K562 (cell line): ENCODE data around the gene SYF2. TPM values are rescaled to one million over a fixed set of nuclear protein-coding genes. Genes with fewer than 3 reads are reported as not detected.
"Not testable (repeated sequence)": the region's sequence is repeated elsewhere in the genome, so short reads cannot be mapped to it uniquely, and the experiment has no call there.

Experiments used
- CREB1 ChIP-seq, 2 experiments: sonication (generic) in 1 of 2; formaldehyde crosslinking in 1 of 2; IDR thresholded peaks; 2 replicates each; pipeline versions ENCODE4 v1.6.1 to v1.8.0; 2012 to 2022; ENCODE audit warnings: inconsistent platforms in 1 of 2, mild to moderate bottlenecking in 1 of 2, missing genetic modification reagents in 1 of 2, moderate library complexity in 1 of 2
- CREM ChIP-seq: IDR thresholded peaks from 2 replicates; pipeline ENCODE4 v1.6.1; 2014; ENCODE audit warnings: antibody characterized with exemption, low read depth
- CTBP1 ChIP-seq: fragments of 450-650 bp; IDR thresholded peaks from 2 replicates; pipeline ENCODE4 v1.6.1; 2016; ENCODE audit warnings: borderline replicate concordance
- FOXM1 ChIP-seq, 2 experiments: fragments of 450-650 bp in 1 of 2; sonication (generic) in 1 of 2; formaldehyde crosslinking in 1 of 2; IDR thresholded peaks; 2 replicates each; pipeline versions ENCODE4 v1.6.1 to v1.9.0; 2017 to 2022; ENCODE audit warnings: low read depth in 2 of 2, mild to moderate bottlenecking in 2 of 2, missing genetic modification reagents in 1 of 2, moderate library complexity in 1 of 2
- HDAC3 ChIP-seq: fragments of 450-650 bp; IDR thresholded peaks from 2 replicates; pipeline ENCODE4 v1.6.1; 2018; ENCODE audit warnings: borderline replicate concordance, mild to moderate bottlenecking, moderate library complexity; ENCODE audit not compliant: partially characterized antibody
- HLTF ChIP-seq: fragments of 450-650 bp; IDR thresholded peaks from 2 replicates; pipeline ENCODE4 v1.6.1; 2016
- MLLT1 ChIP-seq, 2 experiments: fragments of 450-650 bp; IDR thresholded peaks; 2 replicates each; pipeline ENCODE4 v1.6.1; 2016
- NCOA1 ChIP-seq: fragments of 450-650 bp; IDR thresholded peaks from 2 replicates; pipeline ENCODE4 v1.6.1; 2016; ENCODE audit warnings: low read depth
- PYGO2 ChIP-seq: fragments of 450-650 bp; IDR thresholded peaks from 2 replicates; pipeline ENCODE4 v1.6.1; 2016; ENCODE audit warnings: mild to moderate bottlenecking, missing genetic modification characterization, moderate library complexity, missing compliant biosample characterization
- RNF2 ChIP-seq: sonication (generic); IDR thresholded peaks from 2 replicates; pipeline ENCODE4 v1.6.1; 2016
- SMARCE1 ChIP-seq: fragments of 450-650 bp; IDR thresholded peaks from 2 replicates; pipeline ENCODE4 v1.7.1; 2016; ENCODE audit warnings: mild to moderate bottlenecking
- STAT5A ChIP-seq: IDR thresholded peaks from 2 replicates; pipeline ENCODE4 v1.6.1; 2012; ENCODE audit warnings: low read length, inconsistent platforms, borderline replicate concordance
- VEZF1 ChIP-seq: fragments of 200-800 bp; sonication (Bioruptor generic); IDR thresholded peaks from 2 replicates; pipeline ENCODE4 v1.6.1; 2017; ENCODE audit warnings: missing genetic modification characterization, missing compliant biosample characterization
- ZNF175 ChIP-seq: fragments of 200-800 bp; sonication (Bioruptor generic); IDR thresholded peaks from 2 replicates; pipeline ENCODE4 v1.6.1; 2016; ENCODE audit warnings: low read depth, mild to moderate bottlenecking, missing genetic modification characterization, missing compliant biosample characterization
- ZNF197 ChIP-seq: fragments of 200-800 bp; sonication (Bioruptor generic); IDR thresholded peaks from 2 replicates; pipeline ENCODE4 v1.6.1; 2016; ENCODE audit warnings: low read depth, missing genetic modification characterization, missing compliant biosample characterization
- ZNF584 ChIP-seq: fragments of 200-800 bp; sonication (Bioruptor generic); IDR thresholded peaks from 2 replicates; pipeline ENCODE4 v1.6.1; 2016; ENCODE audit warnings: low read depth, mild to moderate bottlenecking, missing genetic modification characterization, missing compliant biosample characterization
- ZNF592 ChIP-seq: fragments of 450-650 bp; IDR thresholded peaks from 2 replicates; pipeline ENCODE4 v1.6.1; 2017; ENCODE audit warnings: antibody characterized with exemption, mild to moderate bottlenecking
- ZNF639 ChIP-seq, 2 experiments: fragments of 200-800 bp in 1 of 2; sonication (Bioruptor generic) in 1 of 2; sonication (generic) in 1 of 2; formaldehyde crosslinking in 1 of 2; IDR thresholded peaks in 1 of 2; conservative IDR thresholded peaks in 1 of 2; 2 replicates each; pipeline versions ENCODE4 v1.5.0 to v1.6.1; 2016 to 2020; ENCODE audit warnings: missing compliant biosample characterization in 1 of 2, missing genetic modification characterization in 1 of 2, missing genetic modification reagents in 1 of 2
- ZNF766 ChIP-seq: fragments of 200-800 bp; sonication (Bioruptor generic); conservative IDR thresholded peaks from 2 replicates; pipeline ENCODE4 v1.6.1; 2016; ENCODE audit warnings: missing genetic modification characterization, missing compliant biosample characterization
- polyA plus RNA-seq, 8 experiments: library from polyadenylated mRNA; depleted of rRNA in 4 of 8; stranded (reverse) in 5 of 8; unstranded in 3 of 8; fragments of >200 nt; fragmentation: Nextera tagmentation in 2 of 8; fragmentation: Illumina TruSeq in 1 of 8; extraction: Ambion mirVana in 2 of 8; extraction: Trizol in 1 of 8; gene quantifications; 2 replicates each; pipeline versions ENCODE4 v1.2.1 to v1.2.3, GENCODE V29; 2011 to 2014; ENCODE audit warnings: inconsistent platforms in 1 of 8, missing spikeins in 1 of 8
- total RNA-seq, 7 experiments: library from RNA; depleted of rRNA in 6 of 7; stranded (reverse); fragments of >200 nt in 6 of 7; fragmentation: Illumina TruSeq in 2 of 7; extraction: Trizol in 2 of 7; gene quantifications; 2 replicates each; pipeline versions ENCODE4 v1.2.1 to v1.2.3, GENCODE V29; 2011 to 2021; ENCODE audit warnings: low replicate concordance in 1 of 7

The SYF2 gene
- total and polyA plus RNA-seq, 9 of the 15 experiments (the other 6 are each of a cell fraction or from before 2014, with no cell fraction given), result 20.9 to 69.0 (median 43.2) TPM

GRCh38 chr1:25279693-25280111 lies 47.4 kb upstream of the SYF2 start (continued):
- TF ChIP-seq PYGO2 (peak; percentile 59; the same call in 1 of the 2 replicates), HDAC3 (peak; percentile 86), MLLT1 (IDR thresholded peaks at IDR 0.05) (peak in 1 of 2 experiments; percentile 95; a peak in 2 of 4 replicates), CTBP1 (peak; percentile 99), RNF2 (0 out of 2 replicates have a peak, but pooled peaks have one; percentile 56), ZNF175 (CRISPR knock-in tag) (peak; percentile 42; the same call in 1 of the 2 replicates), HLTF (0 out of 2 replicates have a peak, but pooled peaks have one; percentile 58), NCOA1 (peak; percentile 76; the same call in 1 of the 2 replicates), FOXM1 (IDR thresholded peaks at IDR 0.05; ENCODE audit: low read depth) (peak; percentile 86), SMARCE1 (peak; percentile 90), CREB1 (IDR thresholded peaks at IDR 0.05) (peak; percentile 39; the same call in 1 of the 2 replicates), VEZF1 (peak; percentile 64; the same call in 1 of the 2 replicates), STAT5A (peak; percentile 69), ZNF584 (peak; percentile 66; the same call in 1 of the 2 replicates), ZNF592 (peak; percentile 48; the same call in 1 of the 2 replicates), ZNF639 (CRISPR knock-in tag; conservative IDR thresholded peaks at IDR 0.05 in 1 of 2, IDR thresholded peaks at IDR 0.05 in 1 of 2) (peak in 1 of 2 experiments; percentile 38; a peak in 1 of 4 replicates), ZNF766 (CRISPR knock-in tag) (peak; percentile 62), ZNF197 (CRISPR knock-in tag) (0 out of 2 replicates have a peak, but pooled peaks have one; percentile 32), CREM (peak; percentile 58)
- not testable (repeated sequence) for TF ChIP-seq FOXM1 (CRISPR knock-in tag; IDR thresholded peaks at IDR 0.05; ENCODE audit: low read depth); CREB1 (CRISPR knock-in tag; IDR thresholded peaks at IDR 0.05)
